ENCODE measurements around the gene MYPN. TPM values are rescaled to one million over a fixed set of nuclear protein-coding genes. Genes with fewer than 3 reads are reported as not detected.

MYPN gene
- total RNA-seq, 2 donors from 2014 or later, result 2.3 TPM; not detected in 1

DNA sequence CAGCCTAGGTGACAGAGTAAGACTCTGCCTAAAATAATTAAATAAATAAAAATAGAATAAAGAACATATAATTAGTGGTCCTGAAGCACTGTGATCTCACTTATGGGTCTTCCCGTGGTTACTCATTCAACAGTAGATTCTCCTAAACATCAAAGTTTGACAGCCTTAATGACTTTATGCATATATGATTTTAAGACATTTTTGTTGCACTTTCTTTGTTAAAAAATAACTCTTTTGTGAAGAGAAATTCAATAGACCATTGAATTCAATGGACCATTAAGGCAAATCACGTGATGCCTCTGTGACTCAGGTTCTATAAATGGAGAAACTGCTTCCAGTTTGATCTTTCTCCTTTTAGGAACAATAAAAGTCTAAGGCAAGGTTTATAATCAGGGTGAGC, 63.0 kb downstream of the MYPN start:
- WGBS, 2 donors, result 87 to 91% methylated on average over 2 of the region's 2 CpGs
- Histone ChIP-seq H3K27ac (no peak overlapping the region), H3K4me1 (no peaks in the 10 kb centered on the region), H3K4me3 (no peak overlapping the region), H3K36me3 (replicated peaks in 1 of 2; ENCODE audit: insufficient read depth in 1 of 2, low read depth in 2 of 2) (no peaks in the 10 kb centered on the region), H3K9me3 (no peaks in the 10 kb centered on the region), H3K27me3 (no peaks in the 10 kb centered on the region)
- DNase-seq (no peak), ATAC-seq (no peak)
- no peak for TF ChIP-seq POLR2A (IDR thresholded peaks at IDR 0.05)
- TF ChIP-seq, protein P1, sequence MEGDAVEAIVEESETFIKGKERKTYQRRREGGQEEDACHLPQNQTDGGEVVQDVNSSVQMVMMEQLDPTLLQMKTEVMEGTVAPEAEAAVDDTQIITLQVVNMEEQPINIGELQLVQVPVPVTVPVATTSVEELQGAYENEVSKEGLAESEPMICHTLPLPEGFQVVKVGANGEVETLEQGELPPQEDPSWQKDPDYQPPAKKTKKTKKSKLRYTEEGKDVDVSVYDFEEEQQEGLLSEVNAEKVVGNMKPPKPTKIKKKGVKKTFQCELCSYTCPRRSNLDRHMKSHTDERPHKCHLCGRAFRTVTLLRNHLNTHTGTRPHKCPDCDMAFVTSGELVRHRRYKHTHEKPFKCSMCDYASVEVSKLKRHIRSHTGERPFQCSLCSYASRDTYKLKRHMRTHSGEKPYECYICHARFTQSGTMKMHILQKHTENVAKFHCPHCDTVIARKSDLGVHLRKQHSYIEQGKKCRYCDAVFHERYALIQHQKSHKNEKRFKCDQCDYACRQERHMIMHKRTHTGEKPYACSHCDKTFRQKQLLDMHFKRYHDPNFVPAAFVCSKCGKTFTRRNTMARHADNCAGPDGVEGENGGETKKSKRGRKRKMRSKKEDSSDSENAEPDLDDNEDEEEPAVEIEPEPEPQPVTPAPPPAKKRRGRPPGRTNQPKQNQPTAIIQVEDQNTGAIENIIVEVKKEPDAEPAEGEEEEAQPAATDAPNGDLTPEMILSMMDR (IDR thresholded peaks at IDR 0.05), result no peak
- intact Hi-C loops (cut with DNase I), result no loop called here

DNA sequence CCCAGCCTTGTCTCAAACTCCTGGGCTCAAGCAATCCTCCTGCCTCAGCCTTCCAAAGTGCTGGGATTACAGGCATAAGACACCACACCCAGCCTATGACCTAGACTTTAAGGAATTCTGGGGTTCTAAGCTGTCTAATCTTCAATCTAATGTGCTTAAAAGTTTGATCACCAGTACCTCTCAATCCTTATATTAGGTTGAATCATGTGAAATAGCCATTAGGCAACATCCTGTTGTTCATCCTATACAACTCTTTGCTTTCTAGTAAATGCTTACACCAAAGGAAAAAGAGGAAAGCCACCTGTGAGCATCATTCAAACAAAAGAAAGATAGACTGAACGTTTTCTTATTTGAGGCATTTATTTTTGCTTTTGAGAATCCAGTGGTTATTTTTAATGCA, 66.7 kb downstream of the MYPN start:
- Histone ChIP-seq H3K4me3 (no peak overlapping the region), H3K27ac (no peak overlapping the region), H3K36me3 (replicated peaks in 1 of 2; ENCODE audit: insufficient read depth in 1 of 2, low read depth in 2 of 2) (no peaks in the 10 kb centered on the region), H3K27me3 (no peaks in the 10 kb centered on the region), H3K4me1 (no peaks in the 10 kb centered on the region), H3K9me3 (no peaks in the 10 kb centered on the region)
- TF ChIP-seq POLR2A (IDR thresholded peaks at IDR 0.05), result no peak
- TF ChIP-seq, protein P1 (IDR thresholded peaks at IDR 0.05), result no peak
- DNase-seq (no peak), ATAC-seq (no peak)
- 22 to 27% methylated on average over 1 of the region's 1 CpG for WGBS, 2 donors
- intact Hi-C loops (cut with DNase I), result no loop called here

DNA sequence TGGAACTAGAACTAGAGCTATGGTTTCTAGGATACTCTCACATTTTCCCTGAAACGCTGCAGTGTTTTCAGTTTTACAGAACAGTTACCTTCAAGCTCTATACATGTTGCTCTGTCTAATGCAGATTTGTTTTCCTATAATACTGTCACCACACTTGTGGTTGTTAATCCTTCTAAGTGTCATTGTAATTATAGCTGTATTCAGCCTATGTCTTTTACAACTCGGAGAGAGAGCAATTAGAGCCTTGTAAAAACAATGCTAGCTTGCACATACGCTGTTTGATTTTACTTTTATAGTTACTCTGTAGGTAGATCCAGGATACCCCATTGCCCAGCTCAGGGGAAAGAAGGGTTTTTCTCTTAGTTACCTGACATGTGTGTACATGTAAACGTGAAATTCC, 67.5 kb downstream of the MYPN start:
- TF ChIP-seq POLR2A (IDR thresholded peaks at IDR 0.05), result no peak
- TF ChIP-seq, protein P1 (IDR thresholded peaks at IDR 0.05), result no peak
- intact Hi-C loops (cut with DNase I), result no loop called here
- Histone ChIP-seq H3K36me3 (replicated peaks in 1 of 2; ENCODE audit: insufficient read depth in 1 of 2, low read depth in 2 of 2) (no peaks in the 10 kb centered on the region), H3K9me3 (no peaks in the 10 kb centered on the region), H3K4me3 (no peak overlapping the region), H3K27ac (no peak overlapping the region), H3K4me1 (no peaks in the 10 kb centered on the region), H3K27me3 (no peaks in the 10 kb centered on the region)
- DNase-seq (no peak), ATAC-seq (no peak)
- 85 to 87% methylated on average over 4 of the region's 4 CpGs for WGBS, 2 donors

DNA sequence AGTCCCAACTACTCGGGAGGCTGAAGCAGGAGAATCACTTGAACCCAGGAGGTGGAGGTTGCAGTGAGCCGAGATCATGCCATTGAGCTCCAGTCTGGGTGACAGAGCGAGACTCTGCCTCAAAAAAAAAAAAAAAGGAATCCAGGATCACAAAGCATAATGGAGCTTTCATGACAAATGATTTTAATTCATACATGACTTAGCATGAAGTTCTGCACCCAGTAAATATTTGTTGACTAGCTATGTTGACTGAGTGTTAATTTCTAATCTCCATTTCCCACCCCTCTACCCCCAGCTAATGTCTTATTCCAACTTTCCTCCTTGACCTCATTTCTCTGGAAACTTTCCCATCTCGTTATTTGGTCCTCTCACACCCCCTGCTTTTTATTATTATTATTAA, 69.3 kb downstream of the MYPN start:
- intact Hi-C loops (cut with DNase I), result no loop called here
- Histone ChIP-seq H3K27ac (no peak overlapping the region), H3K4me1 (no peaks in the 10 kb centered on the region), H3K27me3 (no peaks in the 10 kb centered on the region), H3K9me3 (no peaks in the 10 kb centered on the region), H3K4me3 (no peak overlapping the region), H3K36me3 (replicated peaks in 1 of 2; ENCODE audit: insufficient read depth in 1 of 2, low read depth in 2 of 2) (no peaks in the 10 kb centered on the region)
- WGBS, 2 donors, result 75 to 82% methylated on average over 4 of the region's 4 CpGs
- ATAC-seq (no peak), DNase-seq (no peak)
- TF ChIP-seq, protein P1 (IDR thresholded peaks at IDR 0.05), result no peak
- no peak for TF ChIP-seq POLR2A (IDR thresholded peaks at IDR 0.05)

DNA sequence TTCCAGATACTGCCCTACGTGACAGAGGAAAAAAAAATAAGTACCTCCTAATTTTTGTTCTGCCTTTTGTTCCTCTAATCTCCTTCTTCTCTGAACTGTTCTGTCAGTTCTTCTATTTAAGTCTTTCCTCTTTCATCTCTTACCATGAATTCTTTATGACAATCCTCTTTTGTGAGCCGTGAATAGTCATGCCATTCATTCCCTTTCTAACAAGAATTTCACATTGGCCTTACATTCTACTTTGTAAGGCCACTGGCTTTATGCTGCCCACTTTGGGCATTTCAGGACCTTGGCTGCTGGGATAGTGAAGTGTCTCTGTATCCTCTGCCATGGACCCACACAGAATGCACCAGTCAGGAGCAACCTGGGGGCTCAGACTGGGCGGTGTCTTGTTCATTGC, 69.7 kb downstream of the MYPN start:
- no peaks in the 10 kb centered on the region for H3K9me3 ChIP-seq
- no peak overlapping the region for H3K4me3 ChIP-seq
- whole genome bisulfite sequencing, 2 donors, result 66 to 72% methylated on average over 3 of the region's 3 CpGs
- H3K36me3 ChIP-seq (replicated peaks in 1 of 2; ENCODE audit: insufficient read depth in 1 of 2, low read depth in 2 of 2), result no peaks in the 10 kb centered on the region
- ATAC-seq (no peak), DNase-seq (no peak)
- TF ChIP-seq, protein P1 (IDR thresholded peaks at IDR 0.05), result no peak
- TF ChIP-seq POLR2A (IDR thresholded peaks at IDR 0.05), result no peak
- no peaks in the 10 kb centered on the region for H3K4me1 ChIP-seq
- H3K27ac ChIP-seq, result no peak overlapping the region
- no peaks in the 10 kb centered on the region for H3K27me3 ChIP-seq
- intact Hi-C loops (cut with DNase I), result no loop called here

Measured in body of pancreas (tissue), 4 donors.